GM21529 (cell line): ENCODE measurements around the gene HS3ST5.

ENCODE experiments used
- ATAC-seq: cut with Tn5 transposase; IDR thresholded peaks from one replicate; pipeline ENCODE4 v1.9.1; 2021; ENCODE audit not compliant: unreplicated experiment

The HS3ST5 gene

DNA sequence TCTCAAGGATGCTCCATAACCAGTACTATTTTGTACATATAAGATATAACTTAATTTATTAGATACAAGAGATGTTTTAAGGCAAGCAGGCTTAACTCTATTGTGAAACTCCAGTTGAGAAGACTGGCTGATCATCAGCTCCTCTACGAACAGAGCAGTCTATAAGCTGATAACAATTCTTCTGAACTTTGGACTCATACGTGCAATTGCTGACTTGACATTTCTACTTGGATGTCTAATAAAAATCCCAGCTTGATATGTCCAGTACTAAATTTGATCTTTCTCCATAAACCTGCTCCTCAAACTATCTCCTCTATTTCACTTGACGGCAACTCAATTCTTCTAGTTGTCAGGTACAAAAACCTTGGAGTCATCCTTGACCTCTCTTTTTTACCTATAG, 141.9 kb downstream of the HS3ST5 start:
- ATAC-seq, result no peak

- ATAC-seq, result no peak
Observed at GRCh38 chr6:114195631-114196403, 147.0 kb downstream of the HS3ST5 start.

DNA sequence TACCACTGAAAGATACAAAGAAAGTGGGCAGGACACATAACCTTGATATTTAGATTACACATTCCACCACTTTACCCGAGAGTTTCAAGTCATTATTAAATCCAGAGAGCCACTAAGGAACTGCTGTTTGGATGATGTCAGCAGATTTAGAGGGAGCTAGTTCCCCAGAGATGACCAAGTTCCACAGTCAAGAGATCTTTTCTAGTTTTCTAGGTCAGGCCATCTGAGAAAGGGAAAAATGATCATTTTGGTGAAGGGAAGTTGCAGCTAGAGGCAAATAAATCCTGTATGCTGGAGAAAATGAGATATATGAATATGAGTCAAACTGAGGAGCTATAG, 147.8 kb downstream of the HS3ST5 start:
- no peak for ATAC-seq

DNA sequence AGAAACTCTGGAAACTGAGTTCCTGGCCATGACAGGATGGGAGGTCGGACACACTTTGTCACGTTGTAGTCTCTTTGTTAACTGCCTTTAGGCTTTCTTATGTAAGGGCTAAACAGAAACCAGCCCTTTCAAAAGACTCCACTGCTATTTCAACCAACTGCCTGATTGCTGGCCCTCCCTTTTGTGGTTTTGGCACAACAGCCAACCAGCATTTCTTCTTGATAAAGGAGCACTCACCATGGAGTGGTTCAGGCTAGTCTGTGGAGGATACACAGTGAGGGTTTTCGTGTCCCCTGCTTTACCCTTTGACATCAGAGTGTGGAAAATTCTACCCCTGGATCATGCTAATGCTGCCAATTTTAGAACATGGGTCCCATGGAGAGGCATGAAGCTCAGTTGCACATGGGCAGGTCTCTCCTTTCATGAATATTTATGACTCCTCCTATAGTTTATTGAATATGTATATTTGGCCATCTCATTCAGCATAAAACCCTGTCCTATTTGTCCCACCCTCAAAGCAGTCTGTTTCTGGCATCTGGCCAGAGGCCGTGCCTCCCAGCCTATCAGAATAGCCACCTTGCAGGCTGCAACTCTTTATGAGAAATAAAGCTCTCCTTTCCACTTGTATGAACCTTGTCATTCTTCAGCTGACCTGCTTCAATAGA, 148.3 kb downstream of the HS3ST5 start:
- no peak for ATAC-seq

DNA sequence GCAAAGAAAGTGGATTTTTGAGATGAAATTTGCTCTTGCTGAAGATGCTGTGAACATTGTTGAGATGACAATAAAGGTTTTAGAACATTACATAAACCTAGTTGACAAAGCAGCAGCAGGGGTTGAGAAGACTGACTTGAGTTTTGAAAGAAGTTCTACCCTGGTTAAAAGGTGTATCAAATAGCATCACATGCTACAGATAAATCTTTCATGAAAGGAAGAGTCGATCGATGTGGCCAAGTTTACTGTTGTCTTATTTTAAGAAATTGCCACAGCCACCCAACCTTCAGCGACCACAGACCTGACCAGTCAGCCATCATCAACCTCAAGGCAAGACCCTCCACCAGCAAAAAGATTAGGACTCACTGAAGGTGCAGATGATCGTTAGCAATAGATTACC, 155.3 kb downstream of the HS3ST5 start:
- ATAC-seq, result no peak

DNA sequence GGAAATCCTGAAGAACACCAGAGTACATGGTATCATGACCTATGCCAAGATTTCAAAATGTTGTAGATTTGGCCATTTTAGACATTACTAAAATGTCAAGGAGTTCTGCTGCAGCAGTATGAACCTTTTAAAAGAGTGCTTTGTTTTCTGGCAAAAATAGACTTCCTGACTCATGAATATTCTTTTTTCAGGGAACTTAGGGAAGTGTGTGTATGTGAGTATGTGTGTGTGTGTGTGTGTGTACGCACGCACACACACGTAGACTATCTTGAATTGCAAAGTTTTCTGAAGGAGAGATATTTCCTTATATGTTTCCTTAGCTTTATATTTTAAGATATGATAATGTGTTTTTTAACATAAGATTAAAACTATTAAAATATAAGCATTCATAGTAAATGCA, 161.2 kb downstream of the HS3ST5 start:
- ATAC-seq, result no peak

GRCh38 chr6:114179411-114179810, 163.4 kb downstream of the HS3ST5 start:
- ATAC-seq, result no peak

- ATAC-seq, result no peak
Observed at GRCh38 chr6:114176726-114177125, 166.1 kb downstream of the HS3ST5 start.

- ATAC-seq, result no peak
Observed at GRCh38 chr6:114172576-114173260, 170.1 kb downstream of the HS3ST5 start.

GRCh38 chr6:114171473-114171872, 171.3 kb downstream of the HS3ST5 start:
- ATAC-seq, result no peak

- ATAC-seq, result no peak
Observed at GRCh38 chr6:114170958-114171387, 171.8 kb downstream of the HS3ST5 start.

DNA sequence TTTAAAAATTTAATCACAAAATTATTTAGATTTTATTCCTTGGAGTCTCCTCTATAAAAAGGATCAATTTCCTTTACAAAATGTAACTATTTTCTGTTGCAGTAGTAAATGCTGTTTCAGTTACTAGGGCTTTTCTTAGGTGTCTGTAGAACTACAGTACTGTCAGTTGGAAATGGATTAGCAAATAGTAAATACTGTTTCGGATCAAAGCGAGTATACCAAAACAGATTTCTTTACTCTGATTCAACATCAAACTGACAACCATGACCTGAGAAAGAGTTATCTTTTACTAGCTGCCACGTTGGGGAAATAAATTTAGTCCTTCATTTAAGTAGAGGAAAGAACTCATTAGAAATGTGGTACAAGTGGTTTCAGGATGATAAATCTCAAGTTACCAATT, 172.5 kb downstream of the HS3ST5 start:
- ATAC-seq, result no peak

DNA sequence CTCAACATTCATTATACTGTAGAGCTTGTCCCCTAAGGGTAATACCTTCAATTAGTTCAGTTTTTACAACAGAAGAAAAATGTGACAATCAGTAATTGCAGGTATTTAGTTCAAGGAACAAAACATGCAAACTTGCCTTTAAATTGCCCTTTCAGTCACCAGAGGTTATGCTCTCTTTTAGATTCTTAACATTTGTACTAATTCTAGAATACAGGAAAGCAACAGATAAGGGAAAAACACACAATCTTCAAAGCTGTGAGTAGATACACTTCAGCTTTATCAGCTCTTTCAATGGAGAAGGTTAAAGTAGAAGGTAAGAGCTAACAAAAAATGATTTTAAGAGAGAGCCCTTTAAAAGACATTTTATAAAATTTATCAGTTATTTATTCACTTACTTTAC, 173.1 kb downstream of the HS3ST5 start:
- ATAC-seq, result no peak

DNA sequence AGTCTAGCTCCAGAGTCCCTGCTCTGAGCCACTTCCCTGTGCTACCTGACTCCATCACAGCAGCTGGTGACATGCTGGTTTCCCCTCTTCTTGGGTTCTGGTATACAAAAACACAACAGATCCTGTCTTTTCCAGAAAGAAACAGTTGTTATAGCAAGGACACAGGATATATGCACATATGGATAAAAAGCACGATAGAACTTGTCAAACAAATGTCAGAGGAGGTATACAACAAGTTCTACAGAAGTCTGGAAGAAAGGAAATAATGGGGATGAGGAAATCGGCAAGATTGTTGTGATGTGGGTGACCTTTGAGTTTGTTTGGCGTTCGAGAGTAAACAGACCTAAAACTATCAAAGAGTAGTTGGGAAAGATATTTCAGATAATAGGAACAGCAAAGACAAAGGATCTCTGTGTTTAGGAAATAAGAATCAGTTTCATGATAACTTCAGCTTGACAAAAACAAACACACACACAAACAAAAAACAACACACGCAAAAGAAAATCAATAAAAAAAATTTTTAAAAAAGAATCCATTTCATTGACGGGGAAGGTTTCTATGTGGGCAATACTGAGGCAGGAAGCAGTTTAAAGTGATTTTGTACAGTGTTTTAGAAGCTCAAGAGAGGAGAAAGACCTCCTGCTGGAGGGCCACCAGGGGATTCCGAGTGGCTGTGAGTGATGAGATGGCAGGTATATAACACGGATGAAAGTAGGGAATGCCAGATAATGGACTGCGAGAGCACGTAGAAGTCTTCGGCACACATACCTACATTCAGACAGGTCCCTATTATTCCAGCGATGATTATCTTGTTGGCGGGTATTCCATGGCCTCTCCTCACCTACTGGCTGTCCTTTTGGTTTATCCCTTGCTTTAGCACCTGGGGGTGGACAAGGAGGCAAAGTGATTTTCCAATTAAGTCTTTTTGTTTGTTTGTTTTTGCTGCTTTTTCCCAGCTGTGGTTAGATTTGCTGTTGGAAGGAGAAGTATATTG, 174.9 kb downstream of the HS3ST5 start:
- no peak for ATAC-seq

DNA sequence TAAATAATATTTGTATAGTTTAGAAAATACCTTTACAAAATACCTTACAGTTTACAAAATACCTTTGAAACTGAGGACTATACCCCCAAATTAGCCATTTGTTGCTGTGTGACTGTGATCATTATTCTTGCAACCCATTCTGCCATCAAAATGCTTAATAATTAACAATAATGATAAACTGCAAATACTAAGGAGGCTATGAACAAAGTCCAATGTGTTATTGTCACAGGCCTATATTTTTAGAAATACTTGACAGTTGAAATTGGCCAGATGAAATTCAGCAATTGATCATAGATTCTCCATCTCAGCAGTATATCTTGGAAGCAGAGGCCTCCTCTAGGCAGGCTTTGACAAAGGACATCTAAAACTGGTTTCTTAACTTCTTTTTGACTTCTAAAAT, 178.6 kb downstream of the HS3ST5 start:
- ATAC-seq, result no peak

DNA sequence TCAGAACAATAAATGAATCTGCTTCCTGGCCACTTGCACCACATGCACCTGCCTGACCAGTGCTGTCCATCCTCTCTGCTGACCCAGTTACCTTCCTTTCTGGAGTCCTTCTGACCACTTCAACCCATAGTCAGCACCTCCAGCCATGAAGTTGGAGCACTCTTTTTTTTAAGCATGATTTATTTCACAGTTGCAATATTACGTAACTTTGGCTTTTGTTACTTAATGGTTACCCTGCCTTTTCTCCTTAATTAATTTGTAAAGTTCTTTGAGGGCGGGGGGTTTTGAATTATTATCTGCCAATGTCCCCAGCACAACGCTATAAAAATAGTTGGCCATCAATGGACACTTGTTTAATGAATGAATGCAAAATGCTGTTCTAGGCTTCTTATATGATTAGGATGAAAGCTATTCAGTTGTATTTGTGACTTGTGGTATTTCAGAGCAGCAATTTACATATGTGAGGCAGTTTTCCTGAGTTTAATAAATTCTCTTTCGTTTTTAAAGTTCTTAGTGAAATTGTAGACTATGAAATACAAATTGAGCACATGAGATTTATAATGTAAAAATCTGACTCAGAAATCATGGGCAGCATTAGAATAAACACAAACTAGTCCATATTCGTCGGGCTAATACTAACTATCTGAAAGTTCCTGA, 180.0 kb downstream of the HS3ST5 start:
- ATAC-seq, result no peak

GRCh38 chr6:114160881-114161280, 181.9 kb downstream of the HS3ST5 start:
- no peak for ATAC-seq

DNA sequence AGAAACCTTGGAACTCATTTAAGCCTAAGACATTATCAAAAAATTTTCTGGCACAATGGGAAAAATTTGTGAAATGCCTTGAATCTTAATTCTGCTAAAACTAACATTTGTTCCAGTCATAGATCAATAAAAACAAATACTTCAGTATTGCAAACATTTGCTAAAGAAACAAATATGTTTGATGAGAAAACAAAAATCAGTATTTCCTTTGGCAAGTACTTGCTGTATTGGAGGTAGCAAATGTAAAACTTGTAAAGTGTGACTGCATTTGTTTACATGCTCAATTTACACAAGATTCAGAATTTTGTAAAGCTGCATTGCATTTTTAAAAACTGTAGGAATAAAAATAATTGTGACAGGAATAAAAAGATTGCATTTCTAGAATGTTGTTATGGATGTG, 183.1 kb downstream of the HS3ST5 start:
- no peak for ATAC-seq

DNA sequence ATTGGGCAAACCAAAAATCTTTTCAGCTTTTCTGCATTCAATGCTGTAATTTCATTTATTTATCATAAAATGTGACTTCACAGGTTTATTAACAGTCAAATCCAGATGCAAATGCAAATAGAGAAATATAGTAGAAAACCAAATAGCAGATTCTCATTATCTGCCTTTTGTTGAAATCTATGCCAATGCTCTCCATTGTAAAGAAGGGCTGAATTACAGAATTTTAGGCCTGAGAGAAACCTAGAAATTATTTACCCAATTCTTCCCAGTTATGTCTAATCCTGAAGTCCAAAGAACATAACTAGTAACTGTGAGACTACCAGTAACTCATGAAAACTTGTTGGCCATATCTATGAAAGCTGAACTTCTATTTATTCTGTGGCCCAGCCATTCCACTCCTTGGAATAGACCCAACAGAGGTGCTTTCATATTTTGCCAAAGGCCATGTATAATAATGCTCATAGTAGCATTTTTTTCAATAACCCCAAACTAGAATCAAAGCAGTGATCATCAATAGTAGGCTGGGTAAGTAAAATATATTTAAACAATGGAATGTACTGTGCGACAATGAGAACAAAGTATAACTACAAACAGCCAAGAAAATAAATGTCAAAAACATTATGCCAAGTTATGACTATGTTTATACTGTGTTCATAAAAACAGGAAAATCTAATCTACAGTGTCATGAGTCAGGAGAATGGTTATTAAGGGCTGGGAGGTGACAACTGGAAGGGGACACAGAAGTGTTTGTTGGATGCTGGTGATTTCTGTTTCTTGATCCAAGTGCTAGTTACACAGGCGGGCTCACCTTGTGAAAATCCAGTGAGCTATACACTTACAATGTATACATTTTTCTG, 183.8 kb downstream of the HS3ST5 start:
- ATAC-seq, result no peak

GRCh38 chr6:114158411-114158810, 184.4 kb downstream of the HS3ST5 start:
- no peak for ATAC-seq
